ENCODE data around the gene SUSD1.

The SUSD1 gene

GRCh38 chr9:112084334-112084733 is 90.8 kb downstream of the SUSD1 start:
- no peak for DNase-seq (ENCODE audit: extremely low read depth, low read depth)
- TF ChIP-seq CTCF (IDR thresholded peaks at IDR 0.05; ENCODE audit: low read depth, low read length, missing control alignments) = no peak
- no peak overlapping the region for H3K4me3 ChIP-seq (replicated peaks; ENCODE audit: low read depth, low read length)

DNA sequence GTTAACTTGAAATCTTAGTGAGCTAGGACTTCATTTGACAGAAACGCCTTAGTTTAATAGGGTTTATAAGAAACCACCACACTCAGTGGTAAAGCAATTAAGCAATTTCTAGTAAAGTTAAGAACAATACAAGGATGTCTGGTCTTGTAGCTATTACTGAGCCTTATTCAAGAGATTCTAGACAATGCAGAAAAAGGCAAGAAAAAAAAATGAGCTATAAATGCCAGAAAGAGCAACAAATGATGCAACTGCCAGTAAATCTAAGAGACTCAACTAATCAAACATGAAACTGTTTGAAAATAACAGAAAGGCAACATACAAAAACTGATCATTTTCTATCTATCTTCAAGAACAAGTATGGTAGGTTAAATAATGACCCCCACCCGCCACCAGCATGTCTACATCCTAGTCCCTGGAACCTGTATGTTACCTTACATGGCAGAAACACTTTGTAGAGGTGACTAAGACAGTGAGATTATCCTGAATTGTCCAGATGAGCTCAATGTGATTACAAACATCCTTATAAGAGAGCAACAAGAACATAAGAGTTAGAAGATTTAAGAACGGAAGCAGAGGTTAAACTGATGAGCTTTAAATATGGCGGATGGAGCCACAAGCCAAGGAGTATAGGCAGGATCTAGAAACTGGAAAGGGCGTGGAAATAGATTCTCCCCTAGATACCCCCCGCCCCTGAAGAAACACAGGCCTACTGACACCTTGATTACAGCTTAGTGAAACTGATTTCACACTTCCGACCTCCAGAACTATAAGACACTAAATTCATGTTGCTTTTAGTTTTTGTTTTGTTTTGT is 93.0 kb downstream of the SUSD1 start:
- H3K4me3 ChIP-seq (replicated peaks; ENCODE audit: low read depth, low read length) = no peak overlapping the region
- DNase-seq (ENCODE audit: extremely low read depth, low read depth) = no peak
- no peak for TF ChIP-seq CTCF (IDR thresholded peaks at IDR 0.05; ENCODE audit: low read depth, low read length, missing control alignments)

DNA sequence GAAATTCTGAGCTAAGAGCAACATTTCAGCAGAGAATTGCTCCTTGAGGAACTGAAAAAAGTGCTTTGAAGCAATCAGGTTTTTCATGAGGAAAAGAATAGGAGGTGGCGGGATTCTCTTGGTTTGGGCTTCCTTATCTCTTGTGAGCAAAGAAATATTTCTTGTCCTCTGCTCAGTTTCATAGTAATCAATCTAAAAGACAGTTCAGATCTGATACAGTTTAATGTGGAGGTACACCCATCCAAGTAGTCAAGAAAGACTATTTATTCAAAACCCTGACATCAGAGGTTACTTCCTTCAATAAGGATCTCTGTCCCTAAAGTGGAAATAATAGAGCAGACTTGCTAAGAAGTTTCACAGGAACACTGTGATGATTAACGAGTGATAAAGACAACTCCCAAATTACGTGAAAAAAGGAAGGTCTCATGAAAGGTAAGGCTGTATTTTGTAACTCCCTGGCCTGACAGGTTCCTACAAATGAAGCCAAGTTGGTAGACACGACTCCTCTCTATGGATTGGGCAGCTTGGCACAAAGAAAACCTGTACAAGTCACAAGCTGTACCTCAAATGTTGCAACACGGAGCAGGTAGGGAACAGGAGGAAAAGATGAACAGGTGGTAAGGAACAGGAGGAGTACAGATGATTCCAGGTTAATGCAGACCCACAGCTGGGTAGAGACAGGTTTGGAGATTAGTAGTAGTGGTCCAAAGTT is 94.1 kb downstream of the SUSD1 start:
- no peak overlapping the region for H3K4me3 ChIP-seq (replicated peaks; ENCODE audit: low read depth, low read length)
- no peak for DNase-seq (ENCODE audit: extremely low read depth, low read depth)
- no peak for TF ChIP-seq CTCF (IDR thresholded peaks at IDR 0.05; ENCODE audit: low read depth, low read length, missing control alignments)

DNA sequence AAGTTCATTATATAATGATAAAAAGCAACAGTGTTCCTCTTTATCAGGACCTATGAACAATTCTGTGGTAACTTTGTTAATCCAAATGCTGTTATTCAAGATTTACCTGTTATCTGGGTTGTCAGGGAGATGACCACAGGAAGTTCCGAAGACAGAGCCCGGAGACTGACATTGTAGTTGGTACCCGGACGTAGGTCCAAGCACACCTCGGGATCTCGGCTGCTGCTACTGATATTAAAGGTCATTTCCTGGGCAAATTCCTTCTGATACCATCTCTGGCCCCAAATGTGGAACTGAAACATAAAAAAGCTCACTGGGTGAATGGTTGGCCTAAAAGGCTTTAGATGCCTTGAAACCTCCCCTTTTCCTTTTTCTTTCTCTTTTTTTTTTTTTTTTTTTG is 96.7 kb downstream of the SUSD1 start:
- no peak overlapping the region for H3K4me3 ChIP-seq (replicated peaks; ENCODE audit: low read depth, low read length)
- DNase-seq (ENCODE audit: extremely low read depth, low read depth) = no peak
- no peak for TF ChIP-seq CTCF (IDR thresholded peaks at IDR 0.05; ENCODE audit: low read depth, low read length, missing control alignments)

- no peak overlapping the region for H3K4me3 ChIP-seq (replicated peaks; ENCODE audit: low read depth, low read length)
- no peak for DNase-seq (ENCODE audit: extremely low read depth, low read depth)
Observed at GRCh38 chr9:112076814-112077213, 98.3 kb downstream of the SUSD1 start.

DNA sequence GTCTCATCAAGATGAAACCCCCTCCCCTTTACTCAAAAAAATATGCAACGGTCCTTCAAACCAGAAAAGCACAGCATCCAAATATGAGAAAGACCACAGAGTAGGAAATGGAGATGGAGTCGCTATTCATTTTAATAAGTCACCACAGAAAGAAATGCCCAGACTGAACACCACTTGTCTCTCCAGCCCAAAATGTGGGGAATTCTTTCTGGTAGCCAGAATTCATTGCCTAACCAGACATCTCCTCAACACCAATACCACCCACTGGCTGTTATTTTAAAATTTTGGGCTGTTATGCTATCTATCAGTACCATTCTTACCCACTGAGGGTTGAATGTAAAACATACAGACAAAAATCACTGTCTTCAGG is 100.1 kb downstream of the SUSD1 start:
- no peak for TF ChIP-seq CTCF (IDR thresholded peaks at IDR 0.05; ENCODE audit: low read depth, low read length, missing control alignments)
- H3K4me3 ChIP-seq (replicated peaks; ENCODE audit: low read depth, low read length) = no peak overlapping the region
- no peak for DNase-seq (ENCODE audit: extremely low read depth, low read depth)

More at GRCh38 chr9:112076814-112077213, 98.3 kb downstream of the SUSD1 start:
- no peak for TF ChIP-seq CTCF (IDR thresholded peaks at IDR 0.05; ENCODE audit: low read depth, low read length, missing control alignments)
